Activated T-cell treated with anti-CD3 and anti-CD28 coated beads, Interleukin-2, amount 50 U/mL, for 72 hours (primary cell): ENCODE measurements around the gene CEP164. TPM values are rescaled to one million over a fixed set of nuclear protein-coding genes. Genes with fewer than 3 reads are reported as not detected.
"Not testable (repeated sequence)": the region's sequence is repeated elsewhere in the genome, so short reads cannot be mapped to it uniquely, and the experiment has no call there.

Source experiments
- ATAC-seq, 2 donors: fragments of 150-1000 bp; cut with Tn5 transposase; replicated peaks in 1 of 2; 2 replicates each; pipeline ENCODE4 v1.10.0; 2021; ENCODE audit warnings: moderate library complexity in 2 of 2, mild to moderate bottlenecking in 1 of 2
- DNase-seq, 2 donors: peaks; one replicate each; pipeline ENCODE4 v3.0.0; 2021 to 2022; ENCODE audit warnings: mixed read lengths in 1 of 2
- H3K27ac Mint-ChIP-seq: one replicate; pipeline ENCODE4 v1.8.0; 2022; ENCODE audit warnings: mild to moderate bottlenecking, moderate library complexity, mixed read lengths
- H3K27me3 Mint-ChIP-seq: one replicate; pipeline ENCODE4 v1.8.0; 2022; ENCODE audit warnings: low read depth, mixed read lengths
- H3K36me3 Mint-ChIP-seq, 2 donors: one replicate each; pipeline ENCODE4 v1.8.0; 2022; ENCODE audit warnings: mixed read lengths in 2 of 2, mild to moderate bottlenecking in 1 of 2; ENCODE audit not compliant: insufficient read depth in 2 of 2
- H3K4me1 Mint-ChIP-seq: one replicate; pipeline ENCODE4 v1.8.0; 2022; ENCODE audit warnings: low read depth, mixed read lengths
- H3K4me3 Mint-ChIP-seq, 2 donors: one replicate each; pipeline ENCODE4 v1.8.0; 2022; ENCODE audit warnings: mild to moderate bottlenecking in 2 of 2, mixed read lengths in 2 of 2, moderate library complexity in 2 of 2
- H3K9me3 Mint-ChIP-seq, 2 donors: one replicate each; pipeline ENCODE4 v1.8.0; 2022; ENCODE audit warnings: mixed read lengths in 2 of 2
- total RNA-seq, 2 donors: library from RNA; stranded (reverse); gene quantifications; one replicate each; pipeline ENCODE4 v1.2.3, GENCODE V29; 2022

CEP164 gene
- total RNA-seq, 2 donors from 2014 or later: 32.5 to 38.7 TPM

GRCh38 chr11:117315285-117316196, 12.1 kb upstream of the CEP164 start:
- ATAC-seq: peak; percentile 78 to 86
- Mint-ChIP-seq H3K4me3 (peak overlapping the region; percentile 81 to 82), H3K36me3 (no peaks in the 10 kb centered on the region), H3K4me1 (peaks cover 13% of the 10 kb centered on the region), H3K9me3 (no peaks in the 10 kb centered on the region), H3K27ac (no peak overlapping the region), H3K27me3 (peaks cover 36% of the 10 kb centered on the region)
- DNase-seq: peak; percentile 28 to 33

GRCh38 chr11:117316197-117316961, 11.3 kb upstream of the CEP164 start, which contains the start of gene BACE1:
TSS of gene BACE1 (minus strand) at chr11:117316256. CDS start at chr11:117315795, 461 bp downstream.
- Mint-ChIP-seq H3K4me3 (peak within 1 kb of the TSS; percentile 81 to 82), H3K4me1 (peaks cover 13% of the 10 kb centered on the region), H3K9me3 (no peaks in the 10 kb centered on the region), H3K36me3 (no peaks in the 10 kb centered on the region), H3K27ac (no peak within 1 kb of the TSS), H3K27me3 (peaks cover 36% of the 10 kb centered on the region)
- peak; percentile 47 to 48 for ATAC-seq
- peak in 1 of 2 donors; percentile 33 for DNase-seq

DNA sequence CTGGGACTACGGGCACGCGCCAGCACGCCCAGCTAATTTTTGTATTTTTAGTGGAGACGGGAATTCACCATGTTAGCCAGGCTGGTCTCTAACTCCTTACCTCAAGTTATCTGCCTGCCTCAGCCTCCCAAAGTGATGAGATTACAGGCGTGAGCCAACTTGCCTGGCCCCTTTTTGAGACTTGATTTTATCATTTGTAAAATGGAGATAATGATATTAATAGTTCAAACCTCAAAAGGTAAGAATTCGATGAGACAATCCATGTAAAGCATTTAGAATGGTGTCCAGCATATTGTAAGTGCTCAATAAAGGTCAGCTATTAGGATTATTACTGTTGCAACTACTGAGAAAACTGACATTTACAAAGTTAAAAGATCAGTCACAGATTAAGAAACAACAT, 8.9 kb upstream of the CEP164 start:
- peaks cover 29% of the 10 kb centered on the region for H3K27me3 Mint-ChIP-seq
- H3K4me3 Mint-ChIP-seq: no peak overlapping the region
- DNase-seq (no peak), ATAC-seq (no peak)
- H3K4me1 Mint-ChIP-seq: peaks cover 13% of the 10 kb centered on the region
- H3K9me3 Mint-ChIP-seq: no peaks in the 10 kb centered on the region
- H3K27ac Mint-ChIP-seq: no peak overlapping the region
- no peaks in the 10 kb centered on the region for H3K36me3 Mint-ChIP-seq

DNA sequence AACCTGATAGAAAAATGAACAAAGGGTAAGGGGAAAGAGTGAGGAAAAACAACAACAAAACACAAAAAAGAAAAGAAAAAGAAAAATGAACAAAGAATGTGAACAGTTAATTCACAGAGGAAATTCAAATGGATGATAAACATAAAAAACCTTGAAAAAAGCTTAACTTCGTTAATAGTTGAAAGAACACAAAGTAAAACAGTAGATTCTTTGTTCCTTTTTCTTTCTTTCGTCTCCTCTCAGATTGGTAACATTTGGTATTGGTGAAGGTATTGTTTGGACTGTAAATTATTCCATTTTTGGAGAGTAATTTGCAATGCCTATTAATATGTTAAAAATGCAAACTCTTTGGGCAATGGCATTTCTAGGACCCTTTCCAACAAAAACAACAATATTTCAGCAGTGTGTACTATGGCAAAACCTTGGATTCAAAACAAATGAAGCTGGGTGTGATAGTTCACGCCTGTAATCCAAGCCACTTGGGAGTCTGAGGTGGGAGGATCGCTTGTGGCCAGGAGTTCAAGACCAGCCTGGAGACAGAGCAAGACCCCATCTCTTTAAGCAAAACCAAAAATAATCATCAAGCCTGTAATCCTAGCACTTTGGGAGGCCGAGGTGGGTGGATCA, 8.3 kb upstream of the CEP164 start:
- Mint-ChIP-seq H3K4me3 (no peak overlapping the region), H3K36me3 (no peaks in the 10 kb centered on the region), H3K9me3 (no peaks in the 10 kb centered on the region), H3K27me3 (peaks cover 23% of the 10 kb centered on the region), H3K4me1 (peaks cover 13% of the 10 kb centered on the region), H3K27ac (no peak overlapping the region)
- DNase-seq (no peak), ATAC-seq (no peak)

DNA sequence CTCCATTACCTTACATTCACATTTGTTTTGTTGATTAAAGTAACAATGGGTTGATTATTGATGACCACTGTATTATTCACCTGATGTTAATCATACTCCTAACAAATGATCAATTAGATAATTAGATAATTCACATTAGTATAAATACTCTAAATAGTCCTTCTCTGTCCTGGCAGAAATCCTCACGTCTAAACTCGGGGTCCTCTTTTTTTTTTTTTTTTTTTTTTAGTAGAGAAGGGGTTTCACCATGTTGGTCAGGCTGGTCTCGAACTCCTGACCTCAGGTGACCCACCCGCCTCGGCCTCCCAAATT, 443 bp upstream of the CEP164 start:
- not testable (repeated sequence) for H3K4me1 Mint-ChIP-seq, H3K27ac Mint-ChIP-seq, ATAC-seq, H3K9me3 Mint-ChIP-seq, DNase-seq, H3K36me3 Mint-ChIP-seq, H3K27me3 Mint-ChIP-seq
- H3K4me3 Mint-ChIP-seq: peak overlapping the region in 1 of 2 donors; percentile 79

DNA sequence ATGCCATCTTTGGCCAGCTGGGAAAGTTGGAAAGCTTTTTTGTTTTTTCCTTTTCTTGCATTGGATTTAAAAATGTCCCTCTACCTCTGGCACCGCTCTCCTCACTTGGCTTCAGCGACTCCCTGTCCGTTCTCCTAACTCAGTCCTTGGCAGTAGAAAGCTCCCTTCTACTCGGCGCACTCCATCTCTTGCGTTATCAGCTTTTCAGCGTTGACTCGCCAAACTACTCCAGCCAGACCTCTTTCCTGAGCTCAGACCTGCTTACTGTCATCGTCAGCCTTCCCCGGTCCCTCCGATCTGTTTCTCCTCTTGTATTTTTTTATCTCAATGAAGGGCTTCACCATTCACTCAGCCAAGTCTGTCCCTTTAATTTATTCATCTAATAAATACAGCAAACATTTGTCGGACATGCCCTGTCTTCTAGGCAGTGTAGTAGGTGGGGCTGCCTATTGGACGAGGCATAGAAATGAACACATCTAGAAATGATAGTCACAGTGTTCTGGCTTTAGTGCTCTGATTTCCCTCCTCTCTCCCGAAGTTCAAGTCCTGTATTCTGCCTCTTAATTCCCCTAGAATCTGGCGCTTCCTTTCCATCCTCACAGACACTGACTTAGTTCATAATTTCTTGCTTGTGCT, 839 bp downstream of the CEP164 start:
- DNase-seq: peak in 1 of 2 donors; percentile 19
- no peaks in the 10 kb centered on the region for H3K36me3 Mint-ChIP-seq
- H3K4me1 Mint-ChIP-seq: no peaks in the 10 kb centered on the region
- H3K4me3 Mint-ChIP-seq: no peak overlapping the region
- no peak overlapping the region for H3K27ac Mint-ChIP-seq
- H3K9me3 Mint-ChIP-seq: no peaks in the 10 kb centered on the region
- H3K27me3 Mint-ChIP-seq: no peaks in the 10 kb centered on the region
- ATAC-seq: peak in 1 of 2 donors; percentile 5

- ATAC-seq (no peak), DNase-seq (no peak)
- H3K4me1 Mint-ChIP-seq: no peaks in the 10 kb centered on the region
- no peaks in the 10 kb centered on the region for H3K27me3 Mint-ChIP-seq
- no peaks in the 10 kb centered on the region for H3K36me3 Mint-ChIP-seq
- no peak overlapping the region for H3K4me3 Mint-ChIP-seq
- H3K9me3 Mint-ChIP-seq: no peaks in the 10 kb centered on the region
- H3K27ac Mint-ChIP-seq: no peak overlapping the region
Measured at GRCh38 chr11:117332843-117333242, 5.2 kb downstream of the CEP164 start.

GRCh38 chr11:117333917-117334316, 6.3 kb downstream of the CEP164 start:
- DNase-seq: no peak
- Mint-ChIP-seq H3K36me3 (no peaks in the 10 kb centered on the region), H3K27ac (no peak overlapping the region), H3K4me3 (no peak overlapping the region), H3K27me3 (no peaks in the 10 kb centered on the region), H3K9me3 (no peaks in the 10 kb centered on the region), H3K4me1 (no peaks in the 10 kb centered on the region)
- ATAC-seq: no peak

GRCh38 chr11:117334896-117335295, 7.2 kb downstream of the CEP164 start:
- DNase-seq (no peak), ATAC-seq (no peak)
- Mint-ChIP-seq H3K9me3 (no peaks in the 10 kb centered on the region), H3K4me1 (no peaks in the 10 kb centered on the region), H3K27ac (no peak overlapping the region), H3K27me3 (no peaks in the 10 kb centered on the region), H3K36me3 (no peaks in the 10 kb centered on the region), H3K4me3 (no peak overlapping the region)

DNA sequence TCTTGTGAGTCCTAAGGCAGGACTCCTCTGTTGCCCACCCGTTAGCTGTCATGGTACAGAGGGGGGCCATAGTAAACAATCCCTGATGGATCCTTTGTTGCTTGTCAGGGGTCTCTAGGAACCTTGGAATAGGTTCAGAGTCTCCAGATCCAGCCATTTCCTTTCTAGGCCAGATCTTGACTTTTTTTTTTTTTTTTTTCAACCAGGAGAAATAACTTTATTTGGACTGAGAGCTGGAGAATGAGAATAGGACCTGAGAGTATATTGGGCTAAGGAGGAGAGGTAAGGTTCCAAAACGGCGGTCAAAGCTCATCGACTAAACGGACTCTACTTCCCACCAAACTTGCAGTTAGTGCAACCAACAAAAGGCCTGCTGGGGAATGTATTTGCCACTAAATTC, 7.7 kb downstream of the CEP164 start:
- no peaks in the 10 kb centered on the region for H3K4me1 Mint-ChIP-seq
- ATAC-seq (no peak), DNase-seq (no peak)
- no peak overlapping the region for H3K27ac Mint-ChIP-seq
- H3K9me3 Mint-ChIP-seq: no peaks in the 10 kb centered on the region
- H3K27me3 Mint-ChIP-seq: no peaks in the 10 kb centered on the region
- H3K4me3 Mint-ChIP-seq: no peak overlapping the region
- no peaks in the 10 kb centered on the region for H3K36me3 Mint-ChIP-seq

- no peak overlapping the region for H3K27ac Mint-ChIP-seq
- peaks cover 0 to 3% of the 10 kb centered on the region in 2 donors for H3K36me3 Mint-ChIP-seq
- H3K4me3 Mint-ChIP-seq: no peak overlapping the region
- H3K9me3 Mint-ChIP-seq: no peaks in the 10 kb centered on the region
- DNase-seq (no peak), ATAC-seq (no peak)
- no peaks in the 10 kb centered on the region for H3K27me3 Mint-ChIP-seq
- H3K4me1 Mint-ChIP-seq: no peaks in the 10 kb centered on the region
Measured at GRCh38 chr11:117337076-117337475, 9.4 kb downstream of the CEP164 start.

DNA sequence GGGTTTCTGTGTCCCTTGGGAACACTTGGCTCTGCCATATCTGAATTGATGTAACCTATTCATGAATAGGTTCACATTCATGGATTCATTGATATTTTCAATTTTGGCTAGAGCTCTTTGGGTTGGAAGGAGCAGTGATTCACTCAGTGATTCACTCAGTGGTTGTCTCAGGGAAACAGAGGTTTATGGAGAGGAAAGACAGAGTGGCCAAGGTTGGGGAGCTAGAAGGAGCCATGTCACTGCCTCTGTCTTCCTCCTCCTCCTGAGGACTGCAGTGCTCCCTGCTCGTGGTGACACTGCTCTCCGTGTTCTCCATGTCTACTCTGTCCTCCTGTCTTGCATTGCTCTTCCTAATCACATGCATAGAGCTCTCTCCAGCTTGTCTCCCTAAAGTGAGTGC, 17.4 kb downstream of the CEP164 start:
- Mint-ChIP-seq H3K9me3 (no peaks in the 10 kb centered on the region), H3K27me3 (no peaks in the 10 kb centered on the region), H3K36me3 (peaks cover 0 to 9% of the 10 kb centered on the region in 2 donors), H3K4me1 (no peaks in the 10 kb centered on the region), H3K4me3 (no peak overlapping the region), H3K27ac (no peak overlapping the region)
- DNase-seq (no peak), ATAC-seq (no peak)

- DNase-seq (no peak), ATAC-seq (no peak)
- no peaks in the 10 kb centered on the region for H3K27me3 Mint-ChIP-seq
- H3K4me3 Mint-ChIP-seq: no peak overlapping the region
- no peaks in the 10 kb centered on the region for H3K4me1 Mint-ChIP-seq
- H3K27ac Mint-ChIP-seq: no peak overlapping the region
- H3K36me3 Mint-ChIP-seq: peaks cover 4 to 7% of the 10 kb centered on the region in 2 donors
- no peaks in the 10 kb centered on the region for H3K9me3 Mint-ChIP-seq
Measured at GRCh38 chr11:117354550-117354949, 26.9 kb downstream of the CEP164 start.
